GM18517 (cell line): ENCODE measurements around the gene C1QTNF6.

ENCODE experiments used
- ATAC-seq: cut with Tn5 transposase; IDR thresholded peaks from one replicate; pipeline ENCODE4 v1.9.1; 2021; ENCODE audit warnings: mild to moderate bottlenecking, moderate library complexity; ENCODE audit not compliant: unreplicated experiment

Gene C1QTNF6

GRCh38 chr22:37193629-37194191, 5.7 kb upstream of the C1QTNF6 start:
- ATAC-seq: no peak

- no peak for ATAC-seq
These were observed 4.7 kb upstream of the C1QTNF6 start for GRCh38 chr22:37192741-37193140.

- no peak for ATAC-seq
These were observed 4.2 kb upstream of the C1QTNF6 start for GRCh38 chr22:37192204-37192603.

GRCh38 chr22:37190262-37190780, 2.3 kb upstream of the C1QTNF6 start:
- ATAC-seq: no peak

- ATAC-seq: no peak
These were observed 937 bp upstream of the C1QTNF6 start for GRCh38 chr22:37188901-37189466.

- no peak for ATAC-seq
These were observed 526 bp downstream of the C1QTNF6 start for GRCh38 chr22:37187552-37187890.

GRCh38 chr22:37186997-37187522, 987 bp downstream of the C1QTNF6 start:
- ATAC-seq: no peak

- no peak for ATAC-seq
These were observed 1.6 kb downstream of the C1QTNF6 start for GRCh38 chr22:37186228-37186996.

GRCh38 chr22:37185646-37186227, 2.3 kb downstream of the C1QTNF6 start:
- ATAC-seq: no peak

GRCh38 chr22:37184816-37185541, 3.1 kb downstream of the C1QTNF6 start:
- no peak for ATAC-seq

- no peak for ATAC-seq
These were observed 3.7 kb downstream of the C1QTNF6 start for GRCh38 chr22:37184380-37184755.

- ATAC-seq: no peak
These were observed 4.3 kb downstream of the C1QTNF6 start for GRCh38 chr22:37183432-37184379.

GRCh38 chr22:37182949-37183245, 5.2 kb downstream of the C1QTNF6 start:
- ATAC-seq: no peak

GRCh38 chr22:37182101-37182948, 5.7 kb downstream of the C1QTNF6 start:
- no peak for ATAC-seq

GRCh38 chr22:37181681-37182080, 6.4 kb downstream of the C1QTNF6 start:
- no peak for ATAC-seq

GRCh38 chr22:37180531-37181231, 7.4 kb downstream of the C1QTNF6 start:
- ATAC-seq: no peak

- no peak for ATAC-seq
These were observed 8.2 kb downstream of the C1QTNF6 start for GRCh38 chr22:37179622-37180420.

GRCh38 chr22:37179126-37179470, 8.9 kb downstream of the C1QTNF6 start:
- no peak for ATAC-seq
